ENCODE measurements around the gene NHSL1. TPM values are rescaled to one million over a fixed set of nuclear protein-coding genes. Genes with fewer than 3 reads are reported as not detected.

The NHSL1 gene
- total and polyA plus RNA-seq, 7 donors: 6.5 to 17.5 (median 8.6) TPM

- intact Hi-C loops (cut with DNase I): no loop called here
- H3K36me3 ChIP-seq: no peaks in the 10 kb centered on the region
- TF ChIP-seq POLR2A (IDR thresholded peaks at IDR 0.05): no peak
- TF ChIP-seq CTCF (IDR thresholded peaks at IDR 0.05): no peak
- TF ChIP-seq POLR2AphosphoS5 (IDR thresholded peaks at IDR 0.05): no peak
- no peak for TF ChIP-seq EP300 (IDR thresholded peaks at IDR 0.05)
- peaks cover 0 to 62% (median 52%) of the 10 kb centered on the region in 4 donors for H3K4me1 ChIP-seq
- H3K9me3 ChIP-seq: no peaks in the 10 kb centered on the region
- no peak overlapping the region for H3K4me3 ChIP-seq
- H3K27me3 ChIP-seq: no peaks in the 10 kb centered on the region
- 43 to 45% methylated on average over 4 of the region's 4 CpGs for WGBS, 2 donors
- DNase-seq: no peak
- H3K27ac ChIP-seq: peak overlapping the region; percentile 60 to 80 (median 69)
Measured at GRCh38 chr6:138537106-138537505, 37.8 kb upstream of the NHSL1 start.

- 27 to 64% methylated on average over 6 of the region's 6 CpGs for WGBS, 2 donors
- no peaks in the 10 kb centered on the region for H3K27me3 ChIP-seq
- TF ChIP-seq EP300 (IDR thresholded peaks at IDR 0.05) (no peak), POLR2AphosphoS5 (IDR thresholded peaks at IDR 0.05) (no peak), CTCF (IDR thresholded peaks at IDR 0.05) (no peak), POLR2A (IDR thresholded peaks at IDR 0.05) (no peak)
- DNase-seq: no peak
- H3K9me3 ChIP-seq: no peaks in the 10 kb centered on the region
- intact Hi-C loops (cut with DNase I): no loop called here
- H3K4me1 ChIP-seq: peaks cover 0 to 50% (median 40%) of the 10 kb centered on the region in 4 donors
- peak overlapping the region in 2 of 4 donors; percentile 26 to 80 for H3K27ac ChIP-seq
- H3K36me3 ChIP-seq: no peaks in the 10 kb centered on the region
- no peak overlapping the region for H3K4me3 ChIP-seq
Measured at GRCh38 chr6:138535728-138536455, 36.6 kb upstream of the NHSL1 start.

GRCh38 chr6:138533667-138534066 is 34.4 kb upstream of the NHSL1 start:
- intact Hi-C loops (cut with DNase I): no loop called here
- no peaks in the 10 kb centered on the region for H3K36me3 ChIP-seq
- no peaks in the 10 kb centered on the region for H3K27me3 ChIP-seq
- TF ChIP-seq POLR2A (IDR thresholded peaks at IDR 0.05): no peak
- TF ChIP-seq POLR2AphosphoS5 (IDR thresholded peaks at IDR 0.05): no peak
- no peak for TF ChIP-seq EP300 (IDR thresholded peaks at IDR 0.05)
- TF ChIP-seq CTCF (IDR thresholded peaks at IDR 0.05): no peak
- H3K27ac ChIP-seq: no peak overlapping the region
- H3K9me3 ChIP-seq: no peaks in the 10 kb centered on the region
- no peak for DNase-seq
- H3K4me3 ChIP-seq: no peak overlapping the region
- WGBS, 2 donors: 80 to 87% methylated on average over 2 of the region's 2 CpGs
- H3K4me1 ChIP-seq: peaks cover 0 to 28% (median 22%) of the 10 kb centered on the region in 4 donors

- Histone ChIP-seq H3K36me3 (no peaks in the 10 kb centered on the region), H3K4me1 (peaks cover 0 to 21% (median 10%) of the 10 kb centered on the region in 4 donors), H3K27me3 (no peaks in the 10 kb centered on the region), H3K4me3 (no peak overlapping the region), H3K9me3 (no peaks in the 10 kb centered on the region), H3K27ac (no peak overlapping the region)
- DNase-seq: no peak
- intact Hi-C loops (cut with DNase I): no loop called here
- WGBS, 2 donors: 94 to 96% methylated on average over 2 of the region's 2 CpGs
- TF ChIP-seq CTCF (IDR thresholded peaks at IDR 0.05): no peak
- no peak for TF ChIP-seq POLR2A (IDR thresholded peaks at IDR 0.05)
- TF ChIP-seq POLR2AphosphoS5 (IDR thresholded peaks at IDR 0.05): no peak
- no peak for TF ChIP-seq EP300 (IDR thresholded peaks at IDR 0.05)
Measured at GRCh38 chr6:138531387-138531786, 32.1 kb upstream of the NHSL1 start.

Measured in sigmoid colon (tissue), 7 donors.